Cardiac muscle cell (in vitro differentiated cells and primary cell): Measurements from ENCODE around the gene ZNF804B. TPM values are rescaled to one million over a fixed set of nuclear protein-coding genes. Genes with fewer than 3 reads are reported as not detected.

Experiments
- DNase-seq, 2 donors: peaks; one replicate each; pipeline versions ENCODE4 v3.0.0 to v3.0.0-alpha.2; 2010 to 2017; ENCODE audit warnings: low read depth in 1 of 2, low spot score in 1 of 2
- H3K27ac ChIP-seq: fragments of 200-600 bp; sonication (generic); 2 replicates; pipeline ENCODE4 v1.5.1; 2016
- H3K27me3 ChIP-seq: fragments of 200-600 bp; sonication (generic); 2 replicates; pipeline ENCODE4 v1.6.0; 2016; ENCODE audit warnings: control low read depth
- H3K36me3 ChIP-seq: fragments of 200-600 bp; sonication (generic); 2 replicates; pipeline ENCODE4 v1.5.1; 2016; ENCODE audit warnings: control low read depth
- H3K4me1 ChIP-seq: fragments of 200-600 bp; sonication (generic); 2 replicates; pipeline ENCODE4 v1.8.1; 2017; ENCODE audit warnings: low read depth, mild to moderate bottlenecking, mixed run types
- H3K4me3 ChIP-seq: fragments of 200-600 bp; sonication (generic); 2 replicates; pipeline ENCODE4 v1.5.1; 2016; ENCODE audit warnings: mild to moderate bottlenecking
- H3K9me3 ChIP-seq: fragments of 200-600 bp; sonication (generic); 2 replicates; pipeline ENCODE4 v1.5.1; 2017; ENCODE audit warnings: low read depth, mild to moderate bottlenecking, control low read depth
- polyA plus RNA-seq: library from polyadenylated mRNA; unstranded; fragments of >200 nt; fragmentation: Nextera tagmentation; extraction: Ambion mirVana; gene quantifications from 2 replicates; pipeline ENCODE4 v1.2.1, GENCODE V29; 2016
- total RNA-seq: library from RNA; depleted of rRNA; stranded (reverse); fragments of >200 nt; gene quantifications from 2 replicates; pipeline ENCODE4 v1.2.3, GENCODE V29; 2016
- TF ChIP-seq, protein P1 (sequence below): IDR thresholded peaks from 2 replicates; pipeline ENCODE4 v1.5.1; 2012; ENCODE audit warnings: low read depth, mild to moderate bottlenecking, low read length

The ZNF804B gene
- total and polyA plus RNA-seq, 2 experiments from 2014 or later = 0.06 TPM; not detected in 1

DNA sequence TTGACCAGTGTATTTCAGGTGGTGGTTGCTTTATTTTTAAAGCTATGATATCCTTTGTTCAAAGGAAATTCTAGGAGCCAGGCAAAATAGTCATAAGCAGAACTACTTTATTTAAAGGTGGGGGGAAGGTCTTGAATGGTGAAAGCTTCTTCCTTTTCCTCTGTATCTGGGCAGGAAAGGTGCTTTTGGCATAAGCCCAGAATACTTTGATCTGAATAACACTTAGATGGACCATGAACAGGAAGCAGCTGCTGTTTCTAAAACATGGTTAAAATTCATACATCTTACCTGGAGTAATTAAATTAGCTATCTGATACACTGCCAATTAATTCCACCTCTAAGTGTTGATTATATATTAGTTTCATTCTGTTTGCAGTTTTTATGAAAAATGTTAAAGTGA is 13.3 kb downstream of the ZNF804B start:
- TF ChIP-seq, protein P1, sequence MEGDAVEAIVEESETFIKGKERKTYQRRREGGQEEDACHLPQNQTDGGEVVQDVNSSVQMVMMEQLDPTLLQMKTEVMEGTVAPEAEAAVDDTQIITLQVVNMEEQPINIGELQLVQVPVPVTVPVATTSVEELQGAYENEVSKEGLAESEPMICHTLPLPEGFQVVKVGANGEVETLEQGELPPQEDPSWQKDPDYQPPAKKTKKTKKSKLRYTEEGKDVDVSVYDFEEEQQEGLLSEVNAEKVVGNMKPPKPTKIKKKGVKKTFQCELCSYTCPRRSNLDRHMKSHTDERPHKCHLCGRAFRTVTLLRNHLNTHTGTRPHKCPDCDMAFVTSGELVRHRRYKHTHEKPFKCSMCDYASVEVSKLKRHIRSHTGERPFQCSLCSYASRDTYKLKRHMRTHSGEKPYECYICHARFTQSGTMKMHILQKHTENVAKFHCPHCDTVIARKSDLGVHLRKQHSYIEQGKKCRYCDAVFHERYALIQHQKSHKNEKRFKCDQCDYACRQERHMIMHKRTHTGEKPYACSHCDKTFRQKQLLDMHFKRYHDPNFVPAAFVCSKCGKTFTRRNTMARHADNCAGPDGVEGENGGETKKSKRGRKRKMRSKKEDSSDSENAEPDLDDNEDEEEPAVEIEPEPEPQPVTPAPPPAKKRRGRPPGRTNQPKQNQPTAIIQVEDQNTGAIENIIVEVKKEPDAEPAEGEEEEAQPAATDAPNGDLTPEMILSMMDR = no peak
- no peak for DNase-seq
- no peak overlapping the region for H3K27ac ChIP-seq
- H3K9me3 ChIP-seq = no peaks in the 10 kb centered on the region
- H3K27me3 ChIP-seq = no peaks in the 10 kb centered on the region
- no peak overlapping the region for H3K4me3 ChIP-seq
- no peaks in the 10 kb centered on the region for H3K36me3 ChIP-seq
- H3K4me1 ChIP-seq = no peaks in the 10 kb centered on the region

DNA sequence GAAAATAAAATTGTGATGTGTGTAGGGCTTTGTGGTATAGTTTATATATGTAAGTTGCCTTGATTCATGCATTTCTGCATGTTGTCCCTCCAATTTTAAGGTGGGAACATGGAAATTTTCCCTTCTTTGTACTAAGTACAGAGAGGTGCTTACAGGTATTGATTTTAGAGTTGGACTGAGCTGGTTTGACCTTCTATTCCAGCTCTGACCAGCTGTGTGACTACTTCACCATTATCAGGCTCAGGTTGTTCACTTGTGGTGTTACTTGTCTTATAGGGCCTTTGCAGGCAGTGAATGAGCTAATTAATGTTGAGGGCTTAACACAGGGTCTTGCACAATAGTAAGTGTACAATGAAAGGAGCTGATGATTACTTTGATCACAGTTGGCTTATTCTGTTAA is 16.3 kb downstream of the ZNF804B start:
- Histone ChIP-seq H3K4me1 (no peaks in the 10 kb centered on the region), H3K36me3 (no peaks in the 10 kb centered on the region), H3K27ac (no peak overlapping the region), H3K27me3 (no peaks in the 10 kb centered on the region), H3K9me3 (no peaks in the 10 kb centered on the region), H3K4me3 (no peak overlapping the region)
- TF ChIP-seq, protein P1 = no peak
- no peak for DNase-seq

DNA sequence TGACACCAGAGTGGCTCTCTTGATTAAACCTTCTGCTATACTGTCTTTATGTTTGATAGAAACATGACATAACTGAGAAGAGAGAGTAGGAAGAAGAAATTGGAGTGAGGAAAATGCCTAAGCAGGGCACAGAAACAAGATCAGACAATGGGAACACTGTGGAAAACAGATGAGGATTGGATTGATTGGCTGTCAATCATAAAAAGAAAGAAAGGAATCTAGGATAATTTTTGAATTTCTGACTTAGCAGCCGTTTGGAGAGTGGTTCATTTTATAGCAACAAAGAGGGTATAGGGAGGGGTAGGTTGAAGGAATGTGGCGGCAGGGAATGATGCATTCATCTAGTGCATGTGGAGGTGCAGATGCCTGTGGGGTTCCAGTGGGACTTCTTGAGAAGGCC is 28.3 kb downstream of the ZNF804B start:
- Histone ChIP-seq H3K27me3 (no peaks in the 10 kb centered on the region), H3K27ac (no peak overlapping the region), H3K36me3 (no peaks in the 10 kb centered on the region), H3K4me3 (no peak overlapping the region), H3K4me1 (no peaks in the 10 kb centered on the region), H3K9me3 (no peaks in the 10 kb centered on the region)
- TF ChIP-seq, protein P1 = no peak
- no peak for DNase-seq

DNA sequence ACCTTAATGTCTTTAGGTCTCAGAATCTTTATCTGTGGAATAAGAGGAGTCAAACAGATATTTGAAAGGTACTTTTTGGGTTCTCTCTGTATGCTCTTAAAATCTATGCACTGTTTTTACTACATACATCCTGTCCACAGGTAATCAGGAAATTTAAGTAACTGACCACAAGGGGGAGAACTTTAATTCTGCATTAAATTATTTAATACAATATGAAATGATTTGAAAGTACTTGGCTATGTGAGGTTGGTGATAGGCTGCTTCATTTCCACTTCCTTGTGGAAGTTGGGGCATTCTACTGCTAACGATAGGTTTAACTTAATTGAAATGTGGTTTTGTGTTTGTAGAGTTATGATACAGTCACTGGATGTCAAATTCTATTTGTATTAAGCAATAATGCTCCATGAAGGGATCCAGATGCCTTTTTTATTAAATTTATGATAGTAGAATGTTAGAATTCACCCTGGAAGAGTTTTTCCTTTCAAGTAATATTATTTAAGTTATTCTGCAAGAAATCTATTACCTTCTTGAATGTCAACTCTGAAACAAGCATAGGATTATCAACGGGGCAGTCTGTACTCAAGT is 30.1 kb downstream of the ZNF804B start:
- no peaks in the 10 kb centered on the region for H3K27me3 ChIP-seq
- DNase-seq = peak; percentile 15 to 29
- no peaks in the 10 kb centered on the region for H3K9me3 ChIP-seq
- no peaks in the 10 kb centered on the region for H3K36me3 ChIP-seq
- TF ChIP-seq, protein P1 = peak; percentile 40
- no peaks in the 10 kb centered on the region for H3K4me1 ChIP-seq
- no peak overlapping the region for H3K4me3 ChIP-seq
- H3K27ac ChIP-seq = no peak overlapping the region

DNA sequence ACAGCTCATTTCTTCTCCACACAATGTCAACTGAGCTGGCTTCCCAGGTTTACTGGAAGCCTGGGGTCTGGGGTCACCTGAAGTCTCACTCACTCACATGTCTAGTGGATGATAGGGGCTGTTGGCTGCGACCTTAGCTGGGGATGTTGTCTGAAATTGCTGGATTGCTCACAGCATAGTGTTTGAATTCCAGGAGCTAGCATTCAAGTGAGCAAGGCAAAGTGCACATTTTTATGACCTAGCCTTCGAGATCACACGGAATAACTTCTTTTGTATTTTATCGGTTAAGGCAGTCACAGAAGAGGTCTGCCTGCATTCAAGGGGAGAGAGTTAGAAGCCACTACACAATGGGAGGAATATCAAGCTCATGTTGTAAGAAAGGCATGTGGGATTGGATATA is 32.4 kb downstream of the ZNF804B start:
- no peaks in the 10 kb centered on the region for H3K9me3 ChIP-seq
- H3K4me1 ChIP-seq = no peaks in the 10 kb centered on the region
- no peaks in the 10 kb centered on the region for H3K36me3 ChIP-seq
- TF ChIP-seq, protein P1 = no peak
- no peak overlapping the region for H3K27ac ChIP-seq
- DNase-seq = peak in 1 of 2 donors; percentile 2
- H3K27me3 ChIP-seq = no peaks in the 10 kb centered on the region
- H3K4me3 ChIP-seq = no peak overlapping the region
